Spleen (tissue), 11 donors: ENCODE measurements around the gene CACNA1C. TPM values are rescaled to one million over a fixed set of nuclear protein-coding genes. Genes with fewer than 3 reads are reported as not detected.

Source experiments
- DNase-seq: peaks from one replicate; pipeline ENCODE4 v3.0.0-alpha.2; 2020
- H3K27ac ChIP-seq, 8 donors: fragments of 200-600 bp; sonication (generic) in 7 of 8; 1 replicate in 4 of 8; 2 replicates in 4 of 8; pipeline versions ENCODE4 v1.5.0 to v1.8.0; 2016 to 2021; ENCODE audit warnings: inconsistent platforms in 4 of 8, mild to moderate bottlenecking in 4 of 8, moderate library complexity in 1 of 8
- H3K27me3 ChIP-seq, 7 donors: fragments of 200-600 bp; sonication (generic) in 6 of 7; replicated peaks in 1 of 7; 1 replicate in 4 of 7; 2 replicates in 3 of 7; pipeline versions ENCODE4 v1.5.0 to v1.8.0; 2016 to 2021; ENCODE audit warnings: inconsistent platforms in 3 of 7, mild to moderate bottlenecking in 1 of 7
- H3K36me3 ChIP-seq, 6 donors: fragments of 200-600 bp; sonication (generic) in 5 of 6; 1 replicate in 4 of 6; 2 replicates in 2 of 6; pipeline versions ENCODE4 v1.5.0 to v1.8.0; 2016 to 2021; ENCODE audit warnings: inconsistent platforms in 2 of 6
- H3K4me1 ChIP-seq, 6 donors: fragments of 200-600 bp; sonication (generic) in 5 of 6; 1 replicate in 3 of 6; 2 replicates in 3 of 6; pipeline versions ENCODE4 v1.5.0 to v1.8.0; 2016 to 2021; ENCODE audit warnings: inconsistent platforms in 3 of 6
- H3K4me3 ChIP-seq, 8 donors: fragments of 200-600 bp; sonication (generic) in 7 of 8; 1 replicate in 4 of 8; 2 replicates in 4 of 8; pipeline versions ENCODE4 v1.5.0 to v1.8.0; 2016 to 2021; ENCODE audit warnings: inconsistent platforms in 4 of 8, mild to moderate bottlenecking in 4 of 8, moderate library complexity in 2 of 8
- H3K9me3 ChIP-seq, 8 donors: fragments of 200-600 bp; sonication (generic) in 7 of 8; 1 replicate in 4 of 8; 2 replicates in 4 of 8; pipeline versions ENCODE4 v1.5.0 to v1.8.0; 2016 to 2021; ENCODE audit warnings: inconsistent platforms in 4 of 8
- POLR2A ChIP-seq, 3 donors: fragments of 450-650 bp; IDR thresholded peaks; one replicate each; pipeline ENCODE4 v1.5.1; 2017; ENCODE audit warnings: antibody characterized with exemption in 3 of 3, mild to moderate bottlenecking in 1 of 3
- POLR2AphosphoS5 ChIP-seq, 3 donors: sonication (generic); formaldehyde crosslinking; IDR thresholded peaks; one replicate each; pipeline ENCODE4 v1.5.1; 2017; ENCODE audit warnings: antibody characterized with exemption in 3 of 3
- WGBS, 5 donors: extraction: QIAGEN DNeasy Blood & Tissue Kit in 3 of 5; methylation state at CpG; one replicate each; pipeline versions ENCODE4 v1.1.5 to v1.1.7; 2013 to 2018; 5-methylcytosine and 5-hydroxymethylcytosine counted together
- intact Hi-C: fragments of 100-400 bp; cut with DNase I; formaldehyde crosslinking; loops from one replicate; pipeline ENCODE4 v1.15.0; 2023; ENCODE audit warnings: low total_unique reads
- polyA plus RNA-seq, 3 donors: library from polyadenylated mRNA; stranded (reverse); fragments of 200-250 nt; gene quantifications; one replicate each; pipeline ENCODE4 v1.2.1, GENCODE V29; 2013
- total RNA-seq, 7 donors: library from RNA; depleted of rRNA in 3 of 7; stranded (reverse); fragments of >200 nt in 3 of 7; fragmentation: NEBNext Ultra II Directional in 4 of 7; extraction: Animal tissue kit (Norgen Biotek cat#: 25700) in 4 of 7; gene quantifications; one replicate each; pipeline versions ENCODE4 v1.1.0 to v1.2.1, GENCODE V29; 2016 to 2021
- TF ChIP-seq, protein P1 (sequence below), 11 experiments: fragments of 200-600 bp in 7 of 11; fragments of 450-650 bp in 4 of 11; sonication (generic) in 4 of 11; IDR thresholded peaks in 8 of 11; conservative IDR thresholded peaks in 3 of 11; 1 replicate in 7 of 11; 2 replicates in 4 of 11; pipeline versions ENCODE4 v1.4.0 to v1.8.0; 2016 to 2021; ENCODE audit warnings: antibody characterized with exemption in 11 of 11, inconsistent platforms in 4 of 11, mild to moderate bottlenecking in 1 of 11
- donor health status: healthy with polysubstance abuse.
- donor health status: DM: no; HTN: no; CAD: no; lungs with moderate emphysema.
- donor health status: DM: no; HTN: no; CAD: no.
- donor health status: Bipolar disorder and iron deficiency.
- donor health status: healthy.
- donor health status: DM: no; HTN: no; CAD: no.
- donor health status: DM: yes; HTN: yes; CAD: no.

The CACNA1C gene
- total and polyA plus RNA-seq, 10 donors, result 0.67 to 27.6 (median 18.4) TPM

DNA sequence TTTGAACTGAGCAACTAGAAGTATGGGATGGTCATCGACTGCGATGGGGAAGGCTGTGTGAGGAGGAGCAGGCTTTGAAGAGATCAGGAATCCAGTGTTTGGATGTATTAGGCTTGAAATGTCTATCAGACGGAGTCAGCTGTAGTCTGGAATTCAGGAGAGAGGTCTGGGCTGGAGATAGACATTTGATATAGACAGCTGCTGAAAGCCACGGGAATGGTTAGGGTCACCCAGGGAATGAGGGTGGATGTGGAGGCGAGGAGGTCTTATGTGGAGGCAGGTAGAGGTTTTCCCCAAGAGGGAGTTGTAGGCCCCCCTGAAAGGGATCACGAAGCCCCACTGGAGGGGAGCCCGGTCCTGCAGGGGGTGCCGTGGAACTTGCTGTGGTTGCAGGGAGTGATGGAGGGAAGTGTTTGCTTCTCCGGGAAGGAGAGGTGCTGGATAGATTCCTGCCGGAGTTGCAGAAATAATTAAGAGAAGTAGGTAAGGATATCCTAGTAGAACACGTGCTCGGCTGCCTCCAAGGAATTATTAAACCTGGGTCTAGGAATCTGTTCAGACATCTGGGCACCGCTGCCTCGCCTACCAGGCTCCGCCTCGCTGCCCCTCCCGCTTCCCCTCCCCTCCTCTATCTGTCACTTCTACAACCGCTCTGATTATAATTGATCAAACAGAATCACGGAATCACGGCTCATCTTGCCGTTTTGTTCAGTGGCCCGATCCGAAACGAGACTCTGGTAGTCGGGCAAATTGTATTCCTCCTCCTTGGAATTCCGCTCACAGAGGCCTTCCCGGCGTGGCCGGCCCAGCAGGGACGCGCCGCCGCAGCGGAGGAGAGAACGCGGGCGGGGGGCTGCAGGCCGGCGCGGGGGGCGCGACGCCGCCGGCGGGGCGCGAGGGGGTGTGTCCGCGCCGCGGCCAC, 826 bp upstream of the CACNA1C start:
- no peaks in the 10 kb centered on the region for H3K9me3 ChIP-seq
- no peaks in the 10 kb centered on the region for H3K36me3 ChIP-seq
- no peak for DNase-seq
- H3K27me3 ChIP-seq, result peaks cover 0 to 63% (median 25%) of the 10 kb centered on the region in 7 donors
- TF ChIP-seq, protein P1, sequence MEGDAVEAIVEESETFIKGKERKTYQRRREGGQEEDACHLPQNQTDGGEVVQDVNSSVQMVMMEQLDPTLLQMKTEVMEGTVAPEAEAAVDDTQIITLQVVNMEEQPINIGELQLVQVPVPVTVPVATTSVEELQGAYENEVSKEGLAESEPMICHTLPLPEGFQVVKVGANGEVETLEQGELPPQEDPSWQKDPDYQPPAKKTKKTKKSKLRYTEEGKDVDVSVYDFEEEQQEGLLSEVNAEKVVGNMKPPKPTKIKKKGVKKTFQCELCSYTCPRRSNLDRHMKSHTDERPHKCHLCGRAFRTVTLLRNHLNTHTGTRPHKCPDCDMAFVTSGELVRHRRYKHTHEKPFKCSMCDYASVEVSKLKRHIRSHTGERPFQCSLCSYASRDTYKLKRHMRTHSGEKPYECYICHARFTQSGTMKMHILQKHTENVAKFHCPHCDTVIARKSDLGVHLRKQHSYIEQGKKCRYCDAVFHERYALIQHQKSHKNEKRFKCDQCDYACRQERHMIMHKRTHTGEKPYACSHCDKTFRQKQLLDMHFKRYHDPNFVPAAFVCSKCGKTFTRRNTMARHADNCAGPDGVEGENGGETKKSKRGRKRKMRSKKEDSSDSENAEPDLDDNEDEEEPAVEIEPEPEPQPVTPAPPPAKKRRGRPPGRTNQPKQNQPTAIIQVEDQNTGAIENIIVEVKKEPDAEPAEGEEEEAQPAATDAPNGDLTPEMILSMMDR (IDR thresholded peaks at IDR 0.05 in 8 of 11, conservative IDR thresholded peaks at IDR 0.05 in 3 of 11), result no peak
- TF ChIP-seq POLR2A (IDR thresholded peaks at IDR 0.05) (no peak), POLR2AphosphoS5 (IDR thresholded peaks at IDR 0.05) (no peak)
- peak overlapping the region in 7 of 8 donors; percentile 20 to 75 (median 36) for H3K4me3 ChIP-seq
- 11 to 23% (median 14%) methylated on average over 26 to 52 of the region's 52 CpGs for WGBS, 5 donors
- H3K4me1 ChIP-seq, result peaks cover 2 to 52% (median 19%) of the 10 kb centered on the region in 6 donors
- H3K27ac ChIP-seq, result peak overlapping the region in 2 of 8 donors; percentile 21 to 79
- intact Hi-C loops, result loop anchor here (10.0 kb wide), 2 partner anchors 233 to 533 kb away; no protein-coding TSS in a partner anchor

DNA sequence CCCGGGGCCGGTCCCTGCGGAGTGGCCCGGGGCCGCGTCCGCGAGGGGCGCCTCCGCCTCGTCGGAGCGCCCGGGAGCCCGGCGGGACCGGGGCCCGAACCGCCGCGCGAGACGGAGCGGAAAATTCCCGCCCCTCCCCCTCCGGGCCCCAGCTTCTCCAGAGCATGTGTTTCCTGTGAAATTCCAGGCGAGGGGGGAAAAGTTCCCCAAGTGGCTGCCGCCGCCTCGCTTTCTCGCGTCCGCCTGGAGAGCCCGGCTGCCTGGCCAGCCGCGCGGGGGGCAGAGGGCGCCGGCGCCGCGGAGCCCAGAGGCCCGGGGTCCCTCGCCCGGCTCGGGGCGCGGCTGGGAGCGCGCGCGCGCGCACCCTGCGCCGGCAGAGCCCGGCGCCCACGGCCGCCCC, 904 bp downstream of the CACNA1C start:
- WGBS, 5 donors, result 1 to 2% (median 1%) methylated on average over 30 to 60 of the region's 60 CpGs
- no peaks in the 10 kb centered on the region for H3K36me3 ChIP-seq
- peak overlapping the region in 7 of 8 donors; percentile 36 to 75 (median 53) for H3K4me3 ChIP-seq
- H3K9me3 ChIP-seq, result no peaks in the 10 kb centered on the region
- H3K4me1 ChIP-seq, result peaks cover 2 to 55% (median 19%) of the 10 kb centered on the region in 6 donors
- no peak for DNase-seq
- TF ChIP-seq POLR2AphosphoS5 (IDR thresholded peaks at IDR 0.05) (peak in 1 of 3 donors; percentile 29), POLR2A (IDR thresholded peaks at IDR 0.05) (no peak)
- TF ChIP-seq, protein P1 (IDR thresholded peaks at IDR 0.05 in 8 of 11, conservative IDR thresholded peaks at IDR 0.05 in 3 of 11), result no peak
- intact Hi-C loops, result loop anchor here (10.0 kb wide), 2 partner anchors 231 to 531 kb away; no protein-coding TSS in a partner anchor
- H3K27me3 ChIP-seq, result peaks cover 0 to 68% (median 29%) of the 10 kb centered on the region in 7 donors
- peak overlapping the region in 7 of 8 donors; percentile 36 to 80 (median 72) for H3K27ac ChIP-seq

DNA sequence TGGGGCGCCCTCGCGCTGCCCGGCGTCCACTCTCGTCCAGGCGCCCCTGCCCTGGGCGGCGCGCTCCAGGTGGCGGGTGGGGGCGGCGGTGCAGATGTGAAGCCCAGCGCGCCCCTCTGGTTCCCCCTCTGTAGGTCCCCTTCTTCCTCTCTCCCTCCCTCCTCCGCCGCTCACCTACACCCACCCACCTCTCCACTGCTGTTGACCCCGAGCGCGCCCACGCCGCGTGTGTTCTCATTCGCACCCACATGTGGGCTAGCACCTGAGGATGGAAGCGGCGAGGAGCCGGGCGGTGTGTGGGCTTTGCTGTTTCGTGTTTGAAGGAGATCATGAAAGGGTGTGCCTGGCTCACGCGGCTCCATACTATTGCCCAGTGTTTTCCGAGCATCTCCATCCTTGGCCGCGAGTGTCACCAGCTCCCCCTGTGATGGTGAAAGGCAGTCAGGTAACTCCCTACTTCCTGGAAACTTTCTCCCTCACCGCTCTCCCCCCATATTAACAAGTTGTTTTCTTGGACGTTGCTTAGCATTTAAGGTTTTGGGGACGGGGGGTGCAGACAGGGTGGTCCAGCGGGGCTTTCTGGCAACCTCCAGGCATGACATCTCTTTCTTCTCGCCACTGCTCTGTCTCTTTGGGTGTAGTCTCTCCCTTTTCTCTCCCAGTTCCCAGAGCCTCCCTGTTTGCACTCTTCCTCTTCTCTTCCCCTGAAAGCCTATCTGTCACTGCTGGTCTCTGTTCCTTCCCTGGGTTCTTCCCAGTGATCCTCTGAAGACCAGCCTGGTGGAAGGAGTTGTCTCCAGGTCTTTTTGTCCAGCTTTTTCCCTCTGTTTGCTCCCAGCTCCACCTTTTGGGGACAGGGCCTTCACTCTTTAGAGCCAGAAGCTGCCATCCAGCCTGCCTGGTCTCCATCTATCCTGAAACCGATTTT, 1.6 kb downstream of the CACNA1C start:
- WGBS, 5 donors, result 9 to 15% (median 12%) methylated on average over 32 to 40 of the region's 40 CpGs
- H3K27me3 ChIP-seq, result peaks cover 4 to 68% (median 29%) of the 10 kb centered on the region in 7 donors
- peaks cover 2 to 55% (median 19%) of the 10 kb centered on the region in 6 donors for H3K4me1 ChIP-seq
- H3K4me3 ChIP-seq, result peak overlapping the region; percentile 21 to 75 (median 52)
- TF ChIP-seq POLR2A (IDR thresholded peaks at IDR 0.05), result no peak
- TF ChIP-seq, protein P1 (IDR thresholded peaks at IDR 0.05 in 8 of 11, conservative IDR thresholded peaks at IDR 0.05 in 3 of 11), result no peak
- TF ChIP-seq POLR2AphosphoS5 (IDR thresholded peaks at IDR 0.05), result peak in 1 of 3 donors; percentile 12
- H3K36me3 ChIP-seq, result no peaks in the 10 kb centered on the region
- no peaks in the 10 kb centered on the region for H3K9me3 ChIP-seq
- intact Hi-C loops, result loop anchor here (10.0 kb wide), 2 partner anchors 230 to 530 kb away; no protein-coding TSS in a partner anchor
- H3K27ac ChIP-seq, result peak overlapping the region in 4 of 8 donors; percentile 20 to 79 (median 42)
- DNase-seq, result no peak
